Measurements from ENCODE around the gene SOX5.

The SOX5 gene

GRCh38 chr12:23552417-23552816 is 397.1 kb downstream of the SOX5 start:
- Histone ChIP-seq H3K4me1 (ENCODE audit: insufficient read depth, low read length) (0 out of 2 replicates have a peak, but pooled peaks cover 5% of the 10 kb centered on the region), H3K36me3 (ENCODE audit: insufficient read depth, low read length) (no peaks in the 10 kb centered on the region), H3K9me3 (ENCODE audit: control insufficient read depth, insufficient read depth, low read length) (no peaks in the 10 kb centered on the region), H3K9ac (ENCODE audit: low read depth, low read length) (no peak overlapping the region)

- H3K9me3 ChIP-seq (ENCODE audit: control insufficient read depth, insufficient read depth, low read length), result no peaks in the 10 kb centered on the region
- no peak overlapping the region for H3K9ac ChIP-seq (ENCODE audit: low read depth, low read length)
- 0 out of 2 replicates have a peak, but pooled peaks cover 4% of the 10 kb centered on the region for H3K4me1 ChIP-seq (ENCODE audit: insufficient read depth, low read length)
- H3K36me3 ChIP-seq (ENCODE audit: insufficient read depth, low read length), result no peaks in the 10 kb centered on the region
These were observed 398.7 kb downstream of the SOX5 start for GRCh38 chr12:23550753-23551152.

GRCh38 chr12:23548742-23549141 is 400.7 kb downstream of the SOX5 start:
- Histone ChIP-seq H3K36me3 (ENCODE audit: insufficient read depth, low read length) (no peaks in the 10 kb centered on the region), H3K9ac (ENCODE audit: low read depth, low read length) (no peak overlapping the region), H3K4me1 (ENCODE audit: insufficient read depth, low read length) (no peaks in the 10 kb centered on the region), H3K9me3 (ENCODE audit: control insufficient read depth, insufficient read depth, low read length) (no peaks in the 10 kb centered on the region)

GRCh38 chr12:23546756-23547155 is 402.7 kb downstream of the SOX5 start:
- Histone ChIP-seq H3K9me3 (ENCODE audit: control insufficient read depth, insufficient read depth, low read length) (no peaks in the 10 kb centered on the region), H3K4me1 (ENCODE audit: insufficient read depth, low read length) (peaks cover 4% of the 10 kb centered on the region; the same call in 1 of the 2 replicates)

GRCh38 chr12:23543767-23544166 is 405.7 kb downstream of the SOX5 start:
- Histone ChIP-seq H3K9ac (ENCODE audit: low read depth, low read length) (no peak overlapping the region), H3K4me1 (ENCODE audit: insufficient read depth, low read length) (peaks cover 4% of the 10 kb centered on the region; the same call in 1 of the 2 replicates), H3K9me3 (ENCODE audit: control insufficient read depth, insufficient read depth, low read length) (no peaks in the 10 kb centered on the region), H3K36me3 (ENCODE audit: insufficient read depth, low read length) (no peaks in the 10 kb centered on the region)

More at GRCh38 chr12:23546756-23547155, 402.7 kb downstream of the SOX5 start:
- no peaks in the 10 kb centered on the region for H3K36me3 ChIP-seq (ENCODE audit: insufficient read depth, low read length)
- H3K9ac ChIP-seq (ENCODE audit: low read depth, low read length), result no peak overlapping the region

- Histone ChIP-seq H3K36me3 (ENCODE audit: insufficient read depth, low read length) (no peaks in the 10 kb centered on the region), H3K4me1 (ENCODE audit: insufficient read depth, low read length) (peaks cover 4% of the 10 kb centered on the region; the same call in 1 of the 2 replicates), H3K9ac (ENCODE audit: low read depth, low read length) (no peak overlapping the region), H3K9me3 (ENCODE audit: control insufficient read depth, insufficient read depth, low read length) (no peaks in the 10 kb centered on the region)
These were observed 407.3 kb downstream of the SOX5 start for GRCh38 chr12:23542187-23542586.

GRCh38 chr12:23540572-23540971 is 408.9 kb downstream of the SOX5 start:
- Histone ChIP-seq H3K9me3 (ENCODE audit: control insufficient read depth, insufficient read depth, low read length) (no peaks in the 10 kb centered on the region), H3K4me1 (ENCODE audit: insufficient read depth, low read length) (peaks cover 4% of the 10 kb centered on the region; the same call in 1 of the 2 replicates), H3K36me3 (ENCODE audit: insufficient read depth, low read length) (no peaks in the 10 kb centered on the region), H3K9ac (ENCODE audit: low read depth, low read length) (no peak overlapping the region)

GRCh38 chr12:23536293-23536692 is 413.2 kb downstream of the SOX5 start:
- H3K36me3 ChIP-seq (ENCODE audit: insufficient read depth, low read length), result no peaks in the 10 kb centered on the region
- H3K4me1 ChIP-seq (ENCODE audit: insufficient read depth, low read length), result no peaks in the 10 kb centered on the region
- H3K9me3 ChIP-seq (ENCODE audit: control insufficient read depth, insufficient read depth, low read length), result no peaks in the 10 kb centered on the region
- H3K9ac ChIP-seq (ENCODE audit: low read depth, low read length), result no peak overlapping the region

GRCh38 chr12:23535441-23535840 is 414.0 kb downstream of the SOX5 start:
- Histone ChIP-seq H3K9me3 (ENCODE audit: control insufficient read depth, insufficient read depth, low read length) (no peaks in the 10 kb centered on the region), H3K4me1 (ENCODE audit: insufficient read depth, low read length) (no peaks in the 10 kb centered on the region), H3K36me3 (ENCODE audit: insufficient read depth, low read length) (no peaks in the 10 kb centered on the region), H3K9ac (ENCODE audit: low read depth, low read length) (no peak overlapping the region)

GRCh38 chr12:23534196-23534595 is 415.3 kb downstream of the SOX5 start:
- Histone ChIP-seq H3K9ac (ENCODE audit: low read depth, low read length) (no peak overlapping the region), H3K9me3 (ENCODE audit: control insufficient read depth, insufficient read depth, low read length) (no peaks in the 10 kb centered on the region), H3K4me1 (ENCODE audit: insufficient read depth, low read length) (no peaks in the 10 kb centered on the region), H3K36me3 (ENCODE audit: insufficient read depth, low read length) (no peaks in the 10 kb centered on the region)

GRCh38 chr12:23533699-23534098 is 415.8 kb downstream of the SOX5 start:
- H3K9ac ChIP-seq (ENCODE audit: low read depth, low read length), result no peak overlapping the region
- no peaks in the 10 kb centered on the region for H3K4me1 ChIP-seq (ENCODE audit: insufficient read depth, low read length)
- no peaks in the 10 kb centered on the region for H3K36me3 ChIP-seq (ENCODE audit: insufficient read depth, low read length)
- H3K9me3 ChIP-seq (ENCODE audit: control insufficient read depth, insufficient read depth, low read length), result no peaks in the 10 kb centered on the region

GRCh38 chr12:23533265-23533664 is 416.2 kb downstream of the SOX5 start:
- no peaks in the 10 kb centered on the region for H3K9me3 ChIP-seq (ENCODE audit: control insufficient read depth, insufficient read depth, low read length)
- no peaks in the 10 kb centered on the region for H3K36me3 ChIP-seq (ENCODE audit: insufficient read depth, low read length)
- no peaks in the 10 kb centered on the region for H3K4me1 ChIP-seq (ENCODE audit: insufficient read depth, low read length)
- no peak overlapping the region for H3K9ac ChIP-seq (ENCODE audit: low read depth, low read length)

- no peaks in the 10 kb centered on the region for H3K9me3 ChIP-seq (ENCODE audit: control insufficient read depth, insufficient read depth, low read length)
- H3K4me1 ChIP-seq (ENCODE audit: insufficient read depth, low read length), result no peaks in the 10 kb centered on the region
- no peak overlapping the region for H3K9ac ChIP-seq (ENCODE audit: low read depth, low read length)
- 0 out of 2 replicates have a peak, but pooled peaks cover 2% of the 10 kb centered on the region for H3K36me3 ChIP-seq (ENCODE audit: insufficient read depth, low read length)
These were observed 421.2 kb downstream of the SOX5 start for GRCh38 chr12:23528316-23528715.

GRCh38 chr12:23525450-23526072 is 423.9 kb downstream of the SOX5 start:
- no peaks in the 10 kb centered on the region for H3K9me3 ChIP-seq (ENCODE audit: control insufficient read depth, insufficient read depth, low read length)
- H3K36me3 ChIP-seq (ENCODE audit: insufficient read depth, low read length), result 0 out of 2 replicates have a peak, but pooled peaks cover 2% of the 10 kb centered on the region
- no peaks in the 10 kb centered on the region for H3K4me1 ChIP-seq (ENCODE audit: insufficient read depth, low read length)
- no peak overlapping the region for H3K9ac ChIP-seq (ENCODE audit: low read depth, low read length)

- Histone ChIP-seq H3K9ac (ENCODE audit: low read depth, low read length) (no peak overlapping the region), H3K9me3 (ENCODE audit: control insufficient read depth, insufficient read depth, low read length) (no peaks in the 10 kb centered on the region), H3K4me1 (ENCODE audit: insufficient read depth, low read length) (no peaks in the 10 kb centered on the region), H3K36me3 (ENCODE audit: insufficient read depth, low read length) (0 out of 2 replicates have a peak, but pooled peaks cover 2% of the 10 kb centered on the region)
These were observed 426.1 kb downstream of the SOX5 start for GRCh38 chr12:23523339-23523738.
